ENCODE data around the gene PLEKHB2. TPM values are rescaled to one million over a fixed set of nuclear protein-coding genes. Genes with fewer than 3 reads are reported as not detected.
"Not testable (repeated sequence)": the region's sequence is repeated elsewhere in the genome, so short reads cannot be mapped to it uniquely, and the experiment has no call there.

The PLEKHB2 gene
- total and polyA plus RNA-seq, 2 donors from 2014 or later, result 85.4 to 110 TPM

GRCh38 chr2:131076707-131077106 lies 28.4 kb upstream of the PLEKHB2 start:
- no peaks in the 10 kb centered on the region for H3K27me3 ChIP-seq (ENCODE audit: control insufficient read depth, insufficient read depth, low read length)
- H3K9ac ChIP-seq (ENCODE audit: low read length in 3 of 3), result no peak overlapping the region
- TF ChIP-seq CTCF (IDR thresholded peaks at IDR 0.05; ENCODE audit: borderline replicate concordance, extremely low read depth, insufficient read depth), result no peak
- H3K4me1 ChIP-seq (ENCODE audit: control insufficient read depth in 2 of 3, insufficient read depth in 2 of 3, low read depth in 1 of 3, low read length in 3 of 3), result peaks cover 0 to 4% (median 2%) of the 10 kb centered on the region in 3 donors
- no peak overlapping the region for H3K4me3 ChIP-seq (ENCODE audit: low read length in 3 of 3)
- FAIRE-seq (no peak), DNase-seq (no peak)
- intact Hi-C loops (cut with DNase I), result no loop called here
- H3K9me3 ChIP-seq (ENCODE audit: control insufficient read depth in 2 of 3, insufficient read depth in 1 of 3, low read length in 3 of 3), result no peaks in the 10 kb centered on the region
- no peak overlapping the region for H3K27ac ChIP-seq (ENCODE audit: low read depth in 2 of 2, low read length in 2 of 2)
- H3K36me3 ChIP-seq (ENCODE audit: control insufficient read depth in 2 of 3, insufficient read depth in 3 of 3, low read length in 3 of 3), result peaks cover 2 to 29% (median 20%) of the 10 kb centered on the region in 3 donors

GRCh38 chr2:131077182-131077846 lies 27.8 kb upstream of the PLEKHB2 start:
- intact Hi-C loops (cut with DNase I), result no loop called here
- Histone ChIP-seq H3K9me3 (ENCODE audit: control insufficient read depth in 2 of 3, insufficient read depth in 1 of 3, low read length in 3 of 3) (no peaks in the 10 kb centered on the region), H3K27me3 (ENCODE audit: control insufficient read depth, insufficient read depth, low read length) (no peaks in the 10 kb centered on the region), H3K4me3 (ENCODE audit: low read length in 3 of 3) (no peak overlapping the region), H3K36me3 (ENCODE audit: control insufficient read depth in 2 of 3, insufficient read depth in 3 of 3, low read length in 3 of 3) (peaks cover 0 to 35% (median 24%) of the 10 kb centered on the region in 3 donors), H3K9ac (ENCODE audit: low read length in 3 of 3) (no peak overlapping the region), H3K27ac (ENCODE audit: low read depth in 2 of 2, low read length in 2 of 2) (no peak overlapping the region), H3K4me1 (ENCODE audit: control insufficient read depth in 2 of 3, insufficient read depth in 2 of 3, low read depth in 1 of 3, low read length in 3 of 3) (peaks cover 0 to 4% (median 2%) of the 10 kb centered on the region in 3 donors)
- FAIRE-seq (no peak), DNase-seq (no peak)
- no peak for TF ChIP-seq CTCF (IDR thresholded peaks at IDR 0.05; ENCODE audit: borderline replicate concordance, extremely low read depth, insufficient read depth)

GRCh38 chr2:131077966-131078365 lies 27.2 kb upstream of the PLEKHB2 start:
- no peak for DNase-seq
- Histone ChIP-seq H3K36me3 (ENCODE audit: control insufficient read depth in 2 of 3, insufficient read depth in 3 of 3, low read length in 3 of 3) (peaks cover 0 to 36% (median 24%) of the 10 kb centered on the region in 3 donors), H3K4me1 (ENCODE audit: control insufficient read depth in 2 of 3, insufficient read depth in 2 of 3, low read depth in 1 of 3, low read length in 3 of 3) (peaks cover 0 to 4% (median 2%) of the 10 kb centered on the region in 3 donors), H3K27me3 (ENCODE audit: control insufficient read depth, insufficient read depth, low read length) (no peaks in the 10 kb centered on the region), H3K27ac (ENCODE audit: low read depth in 2 of 2, low read length in 2 of 2) (no peak overlapping the region), H3K4me3 (ENCODE audit: low read length in 3 of 3) (no peak overlapping the region), H3K9ac (ENCODE audit: low read length in 3 of 3) (no peak overlapping the region), H3K9me3 (ENCODE audit: control insufficient read depth in 2 of 3, insufficient read depth in 1 of 3, low read length in 3 of 3) (no peaks in the 10 kb centered on the region)
- TF ChIP-seq CTCF (IDR thresholded peaks at IDR 0.05; ENCODE audit: borderline replicate concordance, extremely low read depth, insufficient read depth), result no peak
- intact Hi-C loops (cut with DNase I), result no loop called here
- no peak for FAIRE-seq

- H3K4me3 ChIP-seq (ENCODE audit: low read length in 3 of 3); intact Hi-C loops (cut with DNase I); H3K4me1 ChIP-seq (ENCODE audit: control insufficient read depth in 2 of 3, insufficient read depth in 2 of 3, low read depth in 1 of 3, low read length in 3 of 3); H3K27me3 ChIP-seq (ENCODE audit: control insufficient read depth, insufficient read depth, low read length); H3K27ac ChIP-seq (ENCODE audit: low read depth in 2 of 2, low read length in 2 of 2); H3K9me3 ChIP-seq (ENCODE audit: control insufficient read depth in 2 of 3, insufficient read depth in 1 of 3, low read length in 3 of 3); DNase-seq; FAIRE-seq; H3K9ac ChIP-seq (ENCODE audit: low read length in 3 of 3): not testable (repeated sequence)
- H3K36me3 ChIP-seq (ENCODE audit: control insufficient read depth in 2 of 3, insufficient read depth in 3 of 3, low read length in 3 of 3), result peaks cover 2 to 32% (median 16%) of the 10 kb centered on the region in 3 donors
These were observed 25.2 kb upstream of the PLEKHB2 start for GRCh38 chr2:131079931-131080330.

All from kidney (tissue), 14 donors.